RWPE1 (cell line): Measurements from ENCODE around the gene SPAG16.

Experiments used
- CTCF ChIA-PET: fragments of 350-600 bp; sonication (Branson Sonifier 250); formaldehyde crosslinking; extraction: SDS; loops from one replicate; lab custom pipeline; 2021; lab: Yijun Ruan, JAX
- POLR2A ChIA-PET: fragments of 400-600 bp; formaldehyde crosslinking; extraction: SDS; loops from one replicate; lab custom pipeline; 2020; ENCODE audit warnings: antibody characterized with exemption; ENCODE audit not compliant: low non-redundant PET; lab: Yijun Ruan, JAX
- DNase-seq: peaks from one replicate; pipeline ENCODE4 v3.0.0; 2012; ENCODE audit warnings: low spot score
- H3K27ac ChIP-seq: fragments of 450-650 bp; 2 replicates; pipeline ENCODE4 v1.5.1; 2017
- TF ChIP-seq, protein P1 (sequence below): fragments of 450-650 bp; conservative IDR thresholded peaks from 2 replicates; pipeline ENCODE4 v1.5.1; 2017; ENCODE audit warnings: low read depth, mild to moderate bottlenecking

Gene SPAG16

DNA sequence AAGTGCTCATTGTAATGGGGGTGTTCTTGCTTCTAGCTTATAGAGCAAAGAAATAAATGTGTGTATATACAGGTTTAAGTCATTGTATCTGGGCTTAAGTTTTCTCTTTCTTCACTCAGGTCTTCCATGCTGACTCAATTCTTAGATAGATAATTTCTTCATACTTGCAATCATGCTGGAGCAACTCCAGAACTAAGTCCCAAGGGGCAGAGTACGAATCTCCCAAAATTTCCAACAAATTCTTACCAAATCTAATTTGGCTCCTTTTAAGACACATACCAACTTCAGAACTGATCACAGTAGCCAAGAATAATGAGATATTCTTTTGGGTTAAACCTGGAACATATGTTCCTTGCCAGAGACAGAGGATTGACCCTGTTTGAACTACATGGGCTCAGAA is 4.3 kb upstream of the SPAG16 start:
- TF ChIP-seq, protein P1, sequence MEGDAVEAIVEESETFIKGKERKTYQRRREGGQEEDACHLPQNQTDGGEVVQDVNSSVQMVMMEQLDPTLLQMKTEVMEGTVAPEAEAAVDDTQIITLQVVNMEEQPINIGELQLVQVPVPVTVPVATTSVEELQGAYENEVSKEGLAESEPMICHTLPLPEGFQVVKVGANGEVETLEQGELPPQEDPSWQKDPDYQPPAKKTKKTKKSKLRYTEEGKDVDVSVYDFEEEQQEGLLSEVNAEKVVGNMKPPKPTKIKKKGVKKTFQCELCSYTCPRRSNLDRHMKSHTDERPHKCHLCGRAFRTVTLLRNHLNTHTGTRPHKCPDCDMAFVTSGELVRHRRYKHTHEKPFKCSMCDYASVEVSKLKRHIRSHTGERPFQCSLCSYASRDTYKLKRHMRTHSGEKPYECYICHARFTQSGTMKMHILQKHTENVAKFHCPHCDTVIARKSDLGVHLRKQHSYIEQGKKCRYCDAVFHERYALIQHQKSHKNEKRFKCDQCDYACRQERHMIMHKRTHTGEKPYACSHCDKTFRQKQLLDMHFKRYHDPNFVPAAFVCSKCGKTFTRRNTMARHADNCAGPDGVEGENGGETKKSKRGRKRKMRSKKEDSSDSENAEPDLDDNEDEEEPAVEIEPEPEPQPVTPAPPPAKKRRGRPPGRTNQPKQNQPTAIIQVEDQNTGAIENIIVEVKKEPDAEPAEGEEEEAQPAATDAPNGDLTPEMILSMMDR: no peak
- POLR2A ChIA-PET: no interaction called here
- DNase-seq: no peak
- CTCF ChIA-PET: no interaction called here
- H3K27ac ChIP-seq: no peak overlapping the region

DNA sequence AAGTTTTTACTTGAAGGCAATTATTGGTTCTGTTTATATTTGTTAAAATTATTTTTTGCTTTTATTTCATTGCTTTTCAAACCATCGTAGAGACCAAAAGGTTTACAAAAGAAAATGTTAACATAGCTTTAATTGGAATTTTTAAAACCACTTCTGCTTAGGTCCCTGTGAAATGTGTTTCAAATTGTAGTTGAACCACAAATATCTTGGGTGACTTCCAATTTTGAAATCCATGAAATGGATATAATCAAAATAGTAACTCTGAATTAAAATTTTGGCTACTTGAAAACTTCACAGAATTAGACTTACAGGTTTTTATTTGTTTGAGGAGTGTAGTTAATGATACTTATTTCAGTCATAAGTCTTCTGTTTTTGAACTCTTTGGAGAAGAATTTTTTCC is 3.1 kb upstream of the SPAG16 start:
- ChIA-PET CTCF (no interaction called here), POLR2A (no interaction called here)
- DNase-seq: no peak
- TF ChIP-seq, protein P1: no peak
- no peak overlapping the region for H3K27ac ChIP-seq

DNA sequence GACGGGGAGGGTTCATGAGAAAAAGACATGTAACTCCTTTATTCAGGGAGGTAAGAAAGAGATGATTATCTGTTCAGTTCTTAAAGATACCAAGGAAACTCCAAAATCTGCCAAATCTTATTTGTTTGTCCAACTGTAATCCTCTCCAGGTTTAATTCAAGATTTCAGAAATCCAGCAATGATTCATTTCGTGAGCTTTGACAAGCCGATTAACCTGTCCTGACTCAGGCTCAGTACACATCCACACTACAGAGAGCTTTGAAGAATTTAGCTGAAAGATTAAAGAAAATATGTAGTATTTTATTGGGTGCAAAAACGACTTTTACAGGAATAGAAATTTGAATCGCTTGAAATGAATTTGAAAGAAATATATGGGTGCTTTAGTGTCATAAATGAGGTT is 1.1 kb downstream of the SPAG16 start:
- peak; percentile 16 for DNase-seq
- ChIA-PET CTCF (interaction anchor here (0.7 kb wide), 1 partner anchor 340 kb away, joined by 3 read pairs; no protein-coding TSS in a partner anchor), POLR2A (no interaction called here)
- H3K27ac ChIP-seq: no peak overlapping the region
- TF ChIP-seq, protein P1: no peak

DNA sequence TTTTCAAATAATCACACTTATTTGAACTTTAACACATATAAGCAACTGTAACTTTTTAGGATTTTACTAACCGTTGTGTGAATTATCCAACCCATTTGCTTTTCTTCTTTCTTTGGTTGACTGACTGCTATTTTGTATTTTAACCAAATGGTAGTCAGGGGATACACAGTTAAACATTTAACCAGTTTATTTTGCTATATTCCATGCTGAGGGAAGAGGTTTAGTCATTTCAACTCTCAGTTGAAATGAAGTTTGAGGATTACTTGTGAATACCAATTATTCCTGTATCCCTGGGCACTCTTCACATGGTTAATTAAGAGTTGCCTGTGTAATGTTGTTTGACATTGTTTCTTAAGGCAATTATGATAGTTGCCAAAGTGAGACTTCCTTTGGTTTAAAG is 1.9 kb downstream of the SPAG16 start:
- POLR2A ChIA-PET: no interaction called here
- TF ChIP-seq, protein P1: no peak
- DNase-seq: no peak
- CTCF ChIA-PET: interaction anchor here (0.6 kb wide), 1 partner anchor 431 kb away, joined by 4 read pairs; no protein-coding TSS in a partner anchor
- no peak overlapping the region for H3K27ac ChIP-seq

DNA sequence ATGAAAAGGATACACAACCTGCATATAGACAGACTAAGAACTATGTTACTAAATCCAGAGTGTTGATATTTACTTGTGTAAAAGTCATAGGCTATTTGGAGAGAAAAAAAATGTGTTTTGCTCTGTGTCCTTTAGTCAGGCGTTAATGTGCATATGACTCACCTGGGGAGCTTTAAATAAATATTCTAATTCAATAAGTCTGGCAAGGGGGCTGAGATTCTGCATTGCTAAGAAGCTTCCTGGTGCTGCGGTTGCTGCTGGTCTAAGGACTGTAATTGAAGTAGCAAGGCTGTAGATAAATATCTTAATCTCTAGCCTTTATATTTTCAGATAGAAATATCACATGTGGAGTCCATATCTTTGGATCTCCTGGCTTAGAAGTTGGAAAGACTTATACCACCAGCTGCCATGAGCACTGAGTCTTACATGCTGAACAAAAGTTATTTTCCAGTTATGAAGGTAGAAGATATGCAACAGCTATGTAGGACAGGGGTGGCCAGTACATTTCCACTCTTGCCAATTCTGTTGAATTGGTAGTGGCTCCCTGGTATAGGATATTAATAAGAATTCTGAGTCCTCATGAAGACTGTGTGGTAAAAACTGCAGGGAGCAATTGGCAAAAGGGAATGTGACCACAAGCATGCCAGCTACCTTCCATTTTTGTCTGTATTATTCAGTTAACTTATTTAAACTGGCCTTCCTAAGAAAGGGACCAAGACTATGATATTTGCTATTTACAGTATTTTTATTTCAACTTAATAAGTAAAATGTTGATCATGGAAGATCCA is 4.8 kb downstream of the SPAG16 start:
- ChIA-PET POLR2A (no interaction called here), CTCF (no interaction called here)
- TF ChIP-seq, protein P1: no peak
- no peak for DNase-seq
- H3K27ac ChIP-seq: no peak overlapping the region

DNA sequence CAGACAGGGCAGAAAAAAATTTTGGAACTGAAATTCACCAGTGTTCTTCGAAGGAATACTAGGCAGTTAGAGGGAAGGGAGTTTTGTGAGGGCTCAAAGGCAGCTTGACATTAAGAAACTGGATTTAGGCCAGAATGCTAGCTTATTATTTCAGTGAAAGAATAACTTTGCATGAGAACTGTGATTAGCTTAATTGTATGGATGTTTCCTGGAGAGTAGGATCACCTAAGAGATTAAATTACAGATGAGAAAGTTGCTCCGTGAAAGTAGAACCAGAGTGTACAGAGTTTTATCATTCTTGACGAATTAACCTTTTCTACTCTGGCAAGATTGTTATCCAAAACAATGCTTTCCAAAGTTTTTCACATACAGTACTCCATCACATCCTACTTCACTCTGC is 6.2 kb downstream of the SPAG16 start:
- TF ChIP-seq, protein P1: no peak
- POLR2A ChIA-PET: no interaction called here
- H3K27ac ChIP-seq: no peak overlapping the region
- CTCF ChIA-PET: no interaction called here
- no peak for DNase-seq
